ENCODE results near the gene C8A. TPM values are rescaled to one million over a fixed set of nuclear protein-coding genes. Genes with fewer than 3 reads are reported as not detected.
A peak's percentile ranks its signal among the peaks of the same experiment; 100 is the strongest.

The C8A gene
- total and polyA plus RNA-seq, 2 of the 13 experiments (the other 11 are each of a cell fraction or from before 2014, with no cell fraction given): 10.5 to 15.0 TPM

GRCh38 chr1:56816909-56817308, 37.7 kb upstream of the C8A start (continued):
- no peak for TF ChIP-seq GATAD1 (CRISPR knock-in tag; IDR thresholded peaks at IDR 0.05)
- no peak for TF ChIP-seq NCOA2 (CRISPR knock-in tag; IDR thresholded peaks at IDR 0.05)
- no peak for TF ChIP-seq CC2D1A (CRISPR knock-in tag; IDR thresholded peaks at IDR 0.05)
- no peak for TF ChIP-seq ZNF737 (CRISPR knock-in tag; IDR thresholded peaks at IDR 0.05; ENCODE audit: borderline replicate concordance)
- no peak for TF ChIP-seq ZNF556 (CRISPR knock-in tag; IDR thresholded peaks at IDR 0.05; ENCODE audit: borderline replicate concordance)
- no peak for TF ChIP-seq FOXC1 (CRISPR knock-in tag; IDR thresholded peaks at IDR 0.05; ENCODE audit: borderline replicate concordance)
- no peak for TF ChIP-seq ISX (CRISPR knock-in tag; conservative IDR thresholded peaks at IDR 0.05)
- no peak for TF ChIP-seq HMGA1 (CRISPR knock-in tag; conservative IDR thresholded peaks at IDR 0.05)
- TF ChIP-seq ZNF563 (CRISPR knock-in tag; IDR thresholded peaks at IDR 0.05): no peak
- no peak for TF ChIP-seq RAD21 (CRISPR knock-in tag; IDR thresholded peaks at IDR 0.05)
- no peak for TF ChIP-seq ZNF577 (CRISPR knock-in tag; IDR thresholded peaks at IDR 0.05; ENCODE audit: borderline replicate concordance, low read depth)
- no peak for TF ChIP-seq ZNF121 (CRISPR knock-in tag; IDR thresholded peaks at IDR 0.05)
- no peak for TF ChIP-seq HOXA7 (CRISPR knock-in tag; IDR thresholded peaks at IDR 0.05)
- no peak for TF ChIP-seq MLXIP (CRISPR knock-in tag; IDR thresholded peaks at IDR 0.05; ENCODE audit: borderline replicate concordance)
- no peak for TF ChIP-seq ZBTB43 (CRISPR knock-in tag; conservative IDR thresholded peaks at IDR 0.05)
- no peak for TF ChIP-seq ZNF557 (CRISPR knock-in tag; IDR thresholded peaks at IDR 0.05)
- TF ChIP-seq ZEB1 (IDR thresholded peaks at IDR 0.05; ENCODE audit: insufficient replicate concordance, low read depth): peak; percentile 40
- TF ChIP-seq HNF4A (CRISPR knock-in tag; IDR thresholded peaks at IDR 0.05): peak; percentile 41; the same call in 1 of the 2 replicates

Data from HepG2 (cell line).